G401 (cell line): ENCODE results near the gene YPEL1. TPM values are rescaled to one million over a fixed set of nuclear protein-coding genes. Genes with fewer than 3 reads are reported as not detected.
"Not testable (repeated sequence)": the region's sequence is repeated elsewhere in the genome, so short reads cannot be mapped to it uniquely, and the experiment has no call there.

Source experiments
- DNase-seq: peaks from one replicate; pipeline ENCODE4 v3.0.0-alpha.2; 2015; ENCODE audit warnings: low spot score
- in situ Hi-C: cut with HindIII; loops from 2 replicates; pipeline ENCODE4 v1.10.0; 2016; ENCODE audit warnings: low sequenced_read_pairs, mixed read lengths
- total RNA-seq: library from RNA; depleted of rRNA; stranded (reverse); fragments of >200 nt; shearing (Covaris generic); gene quantifications from 2 replicates; pipeline ENCODE4 v1.2.3, GENCODE V29; 2014

The YPEL1 gene
- total RNA-seq, 1 experiment from 2014 or later = 0.14 TPM

GRCh38 chr22:21726650-21727049, 8.9 kb downstream of the YPEL1 start:
- no peak for DNase-seq
- in situ Hi-C loops = no loop called here

DNA sequence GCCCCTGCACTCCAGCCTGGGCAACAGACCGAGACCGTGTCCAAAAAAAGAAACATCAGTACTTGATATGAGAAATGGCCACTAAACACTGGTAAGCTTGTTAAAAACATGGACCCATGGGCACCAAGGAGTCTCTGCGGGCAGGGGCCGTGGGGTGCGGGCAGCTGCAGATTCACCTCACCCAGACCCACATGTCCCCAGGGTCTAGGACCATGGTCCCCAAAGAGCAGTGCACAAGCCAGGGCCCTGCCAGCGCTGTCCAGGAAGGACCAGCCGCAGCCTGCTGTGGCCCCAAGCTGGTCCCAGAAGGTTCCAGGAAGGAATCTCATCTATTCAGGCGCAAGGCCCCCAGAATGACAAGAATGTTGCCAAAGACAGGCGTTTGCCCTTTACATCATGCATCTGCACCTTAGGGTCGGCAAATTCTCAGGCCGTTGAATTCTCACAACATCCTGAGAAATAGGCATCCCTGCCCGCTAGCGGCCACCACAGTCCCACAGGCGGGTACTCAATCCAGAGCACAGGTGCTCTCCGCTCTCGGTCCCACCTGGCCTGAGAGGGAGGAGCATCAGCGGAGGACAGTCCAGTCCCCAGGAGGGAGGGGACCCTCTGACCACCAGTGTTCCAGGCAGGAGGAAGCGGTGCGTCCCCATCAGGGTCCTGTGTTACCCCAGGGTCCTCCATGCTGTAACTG, 9.5 kb downstream of the YPEL1 start:
- no peak for DNase-seq
- in situ Hi-C loops = no loop called here

- DNase-seq, in situ Hi-C loops: not testable (repeated sequence)
These were observed 11.1 kb downstream of the YPEL1 start for GRCh38 chr22:21724496-21724895.

GRCh38 chr22:21721195-21721852, 14.3 kb downstream of the YPEL1 start:
- in situ Hi-C loops, DNase-seq: not testable (repeated sequence)

- in situ Hi-C loops, DNase-seq: not testable (repeated sequence)
These were observed 15.3 kb downstream of the YPEL1 start for GRCh38 chr22:21720191-21720859.

- in situ Hi-C loops = loop anchor here (10.0 kb wide), 1 partner anchor 216 kb away; no protein-coding TSS in a partner anchor
- DNase-seq = no peak
These were observed 16.6 kb downstream of the YPEL1 start for GRCh38 chr22:21719024-21719423.

DNA sequence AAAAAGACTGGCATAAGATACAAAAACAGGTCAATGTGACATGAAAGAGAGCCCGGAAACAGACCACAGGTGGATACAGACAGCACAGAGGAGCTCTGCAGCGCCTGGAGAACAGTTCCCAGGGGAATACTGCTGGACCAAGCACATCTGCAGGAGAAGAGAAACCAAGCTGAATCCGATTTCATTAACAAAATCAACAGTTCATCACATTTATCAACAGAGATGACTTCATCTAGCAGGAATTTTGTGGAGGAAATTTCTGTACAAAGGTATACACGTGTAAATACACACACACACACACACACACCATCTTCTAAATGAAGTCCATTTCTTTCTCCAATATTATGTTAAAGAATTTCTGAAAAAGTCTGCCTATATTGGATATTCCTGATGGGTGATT, 17.1 kb downstream of the YPEL1 start:
- DNase-seq = no peak
- in situ Hi-C loops = loop anchor here (10.0 kb wide), 1 partner anchor 216 kb away; no protein-coding TSS in a partner anchor

DNA sequence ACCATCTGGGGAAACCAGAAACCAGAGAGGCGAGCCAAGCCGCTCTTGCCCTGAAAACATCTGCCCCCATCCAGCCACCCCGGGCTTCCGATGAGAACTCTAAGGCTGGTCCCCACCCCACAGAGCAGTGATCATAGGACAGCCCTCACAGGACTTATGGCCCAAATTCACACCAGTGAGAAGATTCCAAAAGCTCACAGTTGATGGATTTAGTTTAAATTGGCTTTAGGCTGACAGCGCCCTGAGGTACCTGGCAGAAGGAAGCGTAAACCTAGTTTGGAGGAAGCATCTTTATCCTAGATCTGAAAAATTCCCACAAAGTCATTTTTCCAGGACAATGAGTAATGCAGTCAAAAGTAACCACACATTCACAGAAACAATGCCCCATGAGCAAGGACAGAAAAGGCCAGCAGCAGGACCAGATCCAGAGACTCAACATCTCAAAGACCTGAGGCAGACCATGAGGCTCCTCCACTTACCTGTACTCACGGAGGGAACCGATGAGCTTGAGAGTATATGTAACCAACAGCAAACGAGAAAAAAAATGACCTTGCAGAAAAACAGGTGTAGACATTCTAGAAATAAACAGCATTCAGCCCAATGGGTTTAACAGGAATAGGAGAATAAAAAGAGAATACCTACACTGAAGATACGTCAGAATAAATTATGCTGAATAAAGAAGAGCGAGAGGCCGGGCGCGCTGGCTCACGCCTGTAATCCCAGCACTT, 19.0 kb downstream of the YPEL1 start:
- not testable (repeated sequence) for DNase-seq
- in situ Hi-C loops = loop anchor here (10.0 kb wide), 1 partner anchor 218 kb away; no protein-coding TSS in a partner anchor

DNA sequence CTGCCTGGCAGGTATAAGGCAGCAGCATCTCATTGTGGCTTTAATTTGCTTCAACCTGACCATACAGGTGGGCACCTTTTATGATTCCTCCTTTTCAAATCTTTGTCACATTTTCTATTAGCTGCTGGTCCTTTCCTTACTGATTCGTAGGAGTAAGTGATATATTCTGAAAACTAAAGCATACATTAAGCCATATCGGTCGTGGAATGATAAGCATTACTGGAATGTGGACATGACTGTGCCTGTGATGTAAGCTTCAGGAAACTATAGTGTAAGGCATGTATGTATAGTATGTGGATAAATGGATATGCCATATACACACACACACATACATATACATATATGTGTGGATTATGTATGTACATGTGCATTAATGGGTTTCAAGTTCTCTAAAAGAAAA, 20.8 kb downstream of the YPEL1 start:
- DNase-seq = no peak
- in situ Hi-C loops = loop anchor here (10.0 kb wide), 1 partner anchor 220 kb away; no protein-coding TSS in a partner anchor

DNA sequence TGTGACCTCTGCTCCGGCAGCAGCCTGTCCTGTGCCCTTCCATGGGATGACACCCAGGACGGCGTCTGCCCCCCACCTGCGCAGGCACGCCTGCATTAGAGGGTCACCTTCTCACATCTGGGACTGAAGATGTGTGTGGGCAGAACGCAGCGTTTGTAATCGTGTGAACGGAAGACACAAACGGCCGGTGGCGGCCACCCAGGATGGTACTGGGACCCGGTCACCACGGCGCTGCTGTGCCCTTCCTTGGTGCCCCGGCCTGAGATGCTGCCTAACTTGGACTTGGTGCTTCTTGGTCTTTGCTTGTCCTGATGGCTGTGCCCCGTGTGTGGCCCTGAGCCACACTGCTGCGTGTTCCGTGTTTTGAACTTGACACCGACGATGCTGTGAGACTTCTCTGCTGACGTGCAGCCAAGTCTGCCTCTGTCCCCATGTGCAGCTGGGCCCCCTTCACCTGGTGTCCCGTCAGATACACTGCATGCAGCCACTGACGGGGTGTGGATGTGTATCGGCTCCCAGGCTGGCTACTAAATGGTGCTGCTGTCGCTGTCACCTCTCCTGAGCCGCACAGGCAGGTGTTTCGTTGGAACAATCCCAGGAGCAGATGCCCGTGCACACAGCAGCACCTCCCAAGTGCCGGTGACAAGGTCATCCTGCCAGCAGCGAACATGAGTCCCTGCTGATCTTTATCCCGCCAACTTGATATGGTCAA, 21.4 kb downstream of the YPEL1 start:
- no peak for DNase-seq
- in situ Hi-C loops = loop anchor here (10.0 kb wide), 1 partner anchor 221 kb away; no protein-coding TSS in a partner anchor

DNA sequence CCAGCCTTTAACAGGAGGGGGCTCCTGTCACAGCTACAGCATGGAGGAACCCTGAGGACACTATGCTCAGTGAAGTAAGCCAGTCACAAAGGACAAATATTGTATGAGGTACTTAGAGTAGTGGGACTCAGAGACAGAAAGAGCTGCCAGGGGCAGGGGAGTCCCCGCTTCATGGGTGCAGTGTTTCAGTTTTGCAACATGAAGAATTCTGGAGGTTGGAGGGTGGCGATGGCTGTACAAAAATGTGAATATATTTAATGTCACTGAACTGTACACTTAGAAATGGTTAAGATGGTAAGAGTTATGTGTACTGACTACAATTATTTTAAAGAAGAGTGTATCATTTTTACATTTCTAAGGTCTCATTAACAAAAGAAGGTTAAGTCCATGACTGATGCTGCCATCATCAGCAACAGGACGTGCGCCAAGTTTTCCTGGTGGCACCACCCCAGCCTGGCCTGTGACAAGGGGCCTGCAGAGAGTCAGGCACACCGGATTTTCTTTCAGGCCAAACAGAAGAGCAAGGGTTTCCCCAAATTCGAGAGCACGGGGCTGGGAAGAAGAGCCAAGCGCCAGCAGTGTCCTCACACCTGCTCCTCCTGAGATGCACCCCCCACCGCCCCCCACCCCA, 22.1 kb downstream of the YPEL1 start:
- in situ Hi-C loops = loop anchor here (10.0 kb wide), 1 partner anchor 221 kb away; no protein-coding TSS in a partner anchor
- DNase-seq = peak; percentile 33

DNA sequence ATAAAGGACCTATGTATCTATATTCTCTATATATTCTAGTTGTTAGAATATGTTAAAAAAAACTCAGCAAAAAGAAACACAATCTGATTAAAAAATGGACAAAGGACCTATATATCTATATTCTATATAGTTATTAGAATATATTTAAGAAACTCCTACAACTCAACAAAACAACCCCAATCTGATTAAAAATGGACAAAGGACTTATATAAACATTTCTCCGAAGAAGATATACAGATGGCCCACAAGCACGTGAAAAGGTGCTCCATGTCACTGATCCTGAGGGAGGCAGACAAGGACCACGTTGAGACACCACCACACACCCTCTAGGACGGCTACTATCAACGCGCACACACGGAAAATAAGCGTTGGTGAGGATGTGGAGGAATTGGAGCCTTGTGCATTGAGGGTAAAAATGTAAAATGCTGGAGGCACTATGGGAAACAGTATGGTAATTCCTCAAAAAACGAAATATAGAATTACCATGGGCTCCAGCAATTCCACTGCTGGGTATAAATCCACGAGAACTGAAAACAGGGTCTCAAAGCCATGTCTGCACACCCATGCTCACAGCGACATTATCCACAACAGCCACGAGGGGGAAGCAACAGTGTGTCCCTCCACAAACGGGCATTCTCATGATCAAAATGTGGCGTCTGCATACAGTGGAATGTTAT, 22.7 kb downstream of the YPEL1 start:
- peak; percentile 90 for DNase-seq
- in situ Hi-C loops = loop anchor here (10.0 kb wide), 1 partner anchor 222 kb away; no protein-coding TSS in a partner anchor

DNA sequence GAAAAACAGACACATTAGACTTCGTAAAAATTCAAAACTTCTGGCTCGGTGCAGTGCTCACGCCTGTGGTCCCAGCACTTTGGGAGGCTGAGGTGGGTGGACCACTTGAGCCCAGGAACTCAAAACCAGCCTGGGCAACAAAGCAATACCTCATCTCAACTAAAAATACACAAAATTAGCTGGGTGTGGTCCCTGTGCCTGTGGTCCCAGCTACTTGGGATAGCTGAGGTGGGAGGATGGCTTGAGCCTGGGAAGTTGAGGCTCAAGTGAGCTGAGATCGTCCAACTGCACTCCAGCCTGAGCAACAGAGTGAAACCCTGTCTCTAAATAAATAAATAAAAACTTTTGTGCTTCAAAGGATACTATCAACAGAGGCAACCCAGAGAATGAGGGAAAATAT, 23.7 kb downstream of the YPEL1 start:
- in situ Hi-C loops = loop anchor here (10.0 kb wide), 1 partner anchor 223 kb away; no protein-coding TSS in a partner anchor
- DNase-seq = no peak

DNA sequence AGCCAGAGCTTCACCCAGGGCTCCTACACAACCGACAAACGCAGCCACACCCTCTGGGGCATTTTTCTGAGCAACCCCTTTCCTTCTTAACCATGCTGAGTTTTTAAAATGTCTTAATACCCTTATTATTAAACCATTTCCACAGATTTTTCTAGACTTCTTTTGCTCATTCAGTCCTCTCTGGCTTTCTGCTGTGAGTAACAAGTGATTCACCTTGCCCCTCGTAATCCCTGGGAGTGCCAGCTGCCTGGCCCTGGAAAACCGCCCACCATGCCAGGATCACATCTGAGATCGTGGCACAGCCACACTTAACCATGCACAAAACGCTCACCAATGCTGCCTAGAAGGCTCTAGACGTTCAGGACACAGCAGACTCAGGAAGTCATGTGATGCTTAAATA, 25.4 kb downstream of the YPEL1 start:
- no peak for DNase-seq
- in situ Hi-C loops = loop anchor here (10.0 kb wide), 1 partner anchor 225 kb away; no protein-coding TSS in a partner anchor

GRCh38 chr22:21709688-21710087, 25.9 kb downstream of the YPEL1 start:
- in situ Hi-C loops = loop anchor here (10.0 kb wide), 1 partner anchor 225 kb away; no protein-coding TSS in a partner anchor
- DNase-seq = no peak

DNA sequence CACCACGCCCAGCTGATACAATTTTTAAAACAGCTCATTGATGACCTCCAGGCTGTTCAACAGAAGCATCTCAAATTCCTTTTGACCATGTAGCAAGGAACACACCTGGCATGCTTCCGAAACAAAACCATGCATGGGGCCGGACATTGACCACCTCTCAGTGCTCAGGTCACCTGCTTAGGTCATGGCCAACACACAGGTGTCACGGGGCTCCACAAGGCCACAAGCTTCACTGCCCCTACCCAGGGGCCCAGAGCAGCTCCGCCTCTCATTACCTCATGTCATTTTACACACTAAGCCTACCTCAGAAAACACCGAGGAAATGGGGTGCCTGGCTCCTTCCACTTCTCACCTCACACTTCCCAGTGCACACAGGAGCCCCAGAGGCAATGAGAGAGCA, 26.6 kb downstream of the YPEL1 start:
- DNase-seq = no peak
- in situ Hi-C loops = no loop called here

DNA sequence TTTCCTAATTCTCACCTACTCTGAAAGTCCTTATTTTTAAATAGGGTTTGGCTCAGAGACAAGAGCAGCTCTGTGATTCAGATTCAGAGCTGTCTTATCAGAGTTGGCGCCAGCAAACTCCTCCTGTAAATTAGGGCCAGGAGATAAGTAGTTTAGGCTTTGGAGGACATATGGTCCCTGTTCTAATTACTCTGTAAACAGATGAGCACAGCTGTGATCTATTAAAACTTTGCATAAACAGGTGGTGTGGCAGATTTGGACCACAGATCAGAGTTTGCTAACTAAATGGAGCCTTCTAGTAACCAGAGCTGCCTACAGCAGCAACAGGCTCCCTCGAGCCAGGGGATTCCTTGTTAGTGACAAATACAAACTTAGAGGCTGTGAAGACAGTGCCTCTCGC, 27.9 kb downstream of the YPEL1 start:
- in situ Hi-C loops = no loop called here
- DNase-seq = no peak
